LHCN-M2 (cell line): Measurements from ENCODE around the gene SHISA4. TPM values are rescaled to one million over a fixed set of nuclear protein-coding genes. Genes with fewer than 3 reads are reported as not detected.

ENCODE experiments used
- DNase-seq: peaks from one replicate; pipeline ENCODE4 v3.0.0-alpha.2; 2012; ENCODE audit warnings: low read depth
- total RNA-seq: library from RNA; depleted of rRNA; stranded (reverse); fragments of >200 nt; gene quantifications from 2 replicates; pipeline ENCODE4 v1.2.3, GENCODE V29; 2014

Gene SHISA4
- total RNA-seq, 1 experiment from 2014 or later = 30.6 TPM

- no peak for DNase-seq
These were observed 7.1 kb upstream of the SHISA4 start for GRCh38 chr1:201881617-201882016.

DNA sequence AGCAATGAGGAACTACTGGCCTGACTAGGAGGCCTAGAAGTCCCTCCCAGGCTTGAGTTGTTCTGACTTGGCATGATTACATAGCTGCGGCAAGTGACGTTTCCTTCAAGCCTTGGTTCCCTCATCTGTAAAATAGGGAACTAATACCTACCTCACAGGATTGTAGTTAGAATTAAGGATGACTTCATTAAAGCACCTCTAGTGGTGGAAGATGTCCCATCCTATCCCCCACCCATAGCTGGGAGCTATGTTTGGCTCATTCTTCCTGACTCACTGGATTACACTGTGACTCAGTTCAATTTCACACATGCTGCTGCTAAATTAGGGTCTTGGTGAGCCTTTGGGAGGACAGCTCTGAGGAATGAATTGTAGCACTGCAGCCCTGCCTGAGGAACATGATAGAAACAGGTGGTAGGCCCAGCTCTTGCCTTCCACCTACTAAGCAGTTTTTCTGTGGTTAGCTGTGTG is 6.0 kb upstream of the SHISA4 start:
- peak; percentile 95 for DNase-seq

GRCh38 chr1:201883266-201883665 is 5.4 kb upstream of the SHISA4 start:
- DNase-seq = no peak

GRCh38 chr1:201883786-201884185 is 4.9 kb upstream of the SHISA4 start:
- peak; percentile 64 for DNase-seq

- no peak for DNase-seq
These were observed 4.3 kb upstream of the SHISA4 start for GRCh38 chr1:201884425-201884824.

GRCh38 chr1:201885531-201886075 is 3.1 kb upstream of the SHISA4 start:
- no peak for DNase-seq

GRCh38 chr1:201886103-201886885 is 2.4 kb upstream of the SHISA4 start:
- DNase-seq = no peak

GRCh38 chr1:201887116-201887866 is 1.4 kb upstream of the SHISA4 start:
- no peak for DNase-seq

DNA sequence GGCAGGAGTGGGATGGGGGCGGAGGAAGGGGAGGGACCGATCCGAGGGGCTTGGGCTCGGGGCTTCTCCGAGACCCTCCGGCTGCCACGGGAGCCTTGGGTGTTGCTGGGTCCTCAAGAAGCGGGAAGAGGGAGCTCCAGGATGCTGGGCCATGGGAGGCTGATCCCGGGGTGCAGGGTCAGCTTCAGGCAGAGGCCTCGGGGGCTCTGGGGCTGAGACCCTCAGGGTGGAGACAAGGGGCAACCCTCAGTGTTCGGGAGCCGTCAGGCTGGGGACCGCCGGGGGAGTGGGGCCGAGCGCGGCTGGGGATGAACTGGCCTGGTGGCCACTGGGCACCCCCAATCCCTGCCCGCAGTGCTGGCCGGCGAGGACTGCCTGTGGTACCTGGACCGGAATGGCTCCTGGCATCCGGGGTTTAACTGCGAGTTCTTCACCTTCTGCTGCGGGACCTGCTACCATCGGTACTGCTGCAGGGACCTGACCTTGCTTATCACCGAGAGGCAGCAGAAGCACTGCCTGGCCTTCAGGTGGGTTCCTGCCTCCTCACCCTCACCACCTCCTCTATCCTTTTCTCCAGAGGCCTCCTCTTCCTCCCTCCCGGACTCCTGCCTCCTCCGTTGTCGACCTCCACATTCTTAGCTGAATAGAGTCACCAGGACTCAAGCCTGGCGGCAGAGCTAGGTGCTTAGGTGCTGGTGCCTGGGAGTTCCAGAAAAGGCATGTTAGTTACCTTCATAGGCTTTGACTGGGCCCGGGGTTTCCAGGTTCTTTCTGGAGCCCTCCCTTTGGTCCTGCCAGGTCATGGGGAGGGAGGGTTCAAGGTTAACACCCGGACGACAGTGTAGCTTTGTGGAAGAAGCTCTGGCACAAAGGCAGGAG is 631 bp downstream of the SHISA4 start:
- no peak for DNase-seq

DNA sequence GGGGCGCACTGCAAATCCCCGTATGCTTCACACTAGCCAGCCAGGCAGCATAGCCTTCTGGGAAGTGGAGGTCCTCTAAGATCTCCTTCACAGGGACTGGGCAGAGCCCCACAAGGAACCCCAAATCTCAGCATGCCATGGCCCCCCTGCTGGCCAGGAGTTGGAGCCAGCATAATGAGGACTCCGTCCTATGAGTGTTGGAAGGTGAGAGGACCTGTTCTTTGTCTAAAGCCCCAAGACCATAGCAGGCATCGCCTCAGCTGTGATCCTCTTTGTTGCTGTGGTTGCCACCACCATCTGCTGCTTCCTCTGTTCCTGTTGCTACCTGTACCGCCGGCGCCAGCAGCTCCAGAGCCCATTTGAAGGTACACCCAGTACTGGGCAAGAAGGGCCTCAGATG is 1.5 kb downstream of the SHISA4 start:
- DNase-seq = no peak

- no peak for DNase-seq
These were observed 2.2 kb downstream of the SHISA4 start for GRCh38 chr1:201890806-201891450.

GRCh38 chr1:201891451-201892045 is 2.9 kb downstream of the SHISA4 start:
- DNase-seq = no peak

DNA sequence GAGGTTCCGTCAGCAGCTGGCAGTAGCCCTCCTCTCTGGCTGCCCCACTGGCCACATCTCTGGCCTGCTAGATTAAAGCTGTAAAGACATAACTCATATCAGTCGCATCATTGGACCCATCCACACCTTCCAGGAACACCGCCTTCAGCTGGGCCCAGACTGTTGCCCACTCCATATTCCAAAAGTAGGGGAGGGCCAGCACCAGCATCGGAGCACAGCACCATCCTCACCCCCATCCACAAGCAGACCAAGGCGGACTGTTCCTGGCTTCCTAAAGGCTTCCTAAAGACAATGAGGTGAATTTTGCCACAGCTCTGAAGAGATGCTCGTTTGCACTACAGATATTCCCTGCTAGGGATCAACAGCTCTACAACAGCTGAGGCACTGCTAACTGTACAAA is 3.5 kb downstream of the SHISA4 start:
- DNase-seq = no peak

GRCh38 chr1:201893431-201893830 is 4.7 kb downstream of the SHISA4 start:
- no peak for DNase-seq

DNA sequence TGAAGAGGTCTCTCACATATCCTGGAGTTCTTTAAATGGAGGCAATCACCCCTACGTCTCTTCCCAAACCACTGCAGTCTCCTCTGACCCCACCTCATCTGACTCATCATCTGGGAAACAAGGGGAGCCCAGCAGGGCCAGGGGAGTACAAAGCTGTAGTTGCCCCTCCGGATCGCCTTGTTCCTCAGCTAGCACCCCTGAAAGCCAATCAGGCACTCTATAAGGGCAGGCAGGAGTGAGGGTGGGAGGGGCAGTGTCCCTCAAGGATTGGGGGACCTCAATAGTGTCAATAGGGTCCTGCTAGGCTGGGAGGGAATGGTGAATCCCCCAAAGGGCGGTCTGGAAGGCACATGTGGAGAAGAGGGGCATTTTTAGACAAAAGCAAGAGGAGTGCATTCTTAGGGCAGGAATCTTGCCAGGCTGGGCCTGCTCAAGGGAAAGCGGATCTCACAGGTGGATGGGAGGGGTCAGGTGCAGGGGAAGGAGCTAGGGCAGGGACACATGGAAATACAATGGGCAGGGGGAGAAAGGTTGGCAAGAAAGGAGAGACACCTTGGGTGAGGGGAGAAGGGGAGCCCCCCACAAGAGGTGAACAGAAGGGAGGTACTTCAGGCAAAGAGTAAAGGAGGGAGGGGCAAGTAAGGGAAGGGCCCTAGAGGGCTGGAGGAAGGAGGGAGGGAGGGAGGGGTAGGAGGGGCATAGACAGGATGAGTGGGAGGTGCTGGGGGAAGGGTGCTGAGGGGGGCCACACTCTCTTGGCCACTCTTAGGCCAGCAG is 5.8 kb downstream of the SHISA4 start:
- DNase-seq = no peak

GRCh38 chr1:201895120-201895665 is 6.5 kb downstream of the SHISA4 start:
- DNase-seq = no peak

DNA sequence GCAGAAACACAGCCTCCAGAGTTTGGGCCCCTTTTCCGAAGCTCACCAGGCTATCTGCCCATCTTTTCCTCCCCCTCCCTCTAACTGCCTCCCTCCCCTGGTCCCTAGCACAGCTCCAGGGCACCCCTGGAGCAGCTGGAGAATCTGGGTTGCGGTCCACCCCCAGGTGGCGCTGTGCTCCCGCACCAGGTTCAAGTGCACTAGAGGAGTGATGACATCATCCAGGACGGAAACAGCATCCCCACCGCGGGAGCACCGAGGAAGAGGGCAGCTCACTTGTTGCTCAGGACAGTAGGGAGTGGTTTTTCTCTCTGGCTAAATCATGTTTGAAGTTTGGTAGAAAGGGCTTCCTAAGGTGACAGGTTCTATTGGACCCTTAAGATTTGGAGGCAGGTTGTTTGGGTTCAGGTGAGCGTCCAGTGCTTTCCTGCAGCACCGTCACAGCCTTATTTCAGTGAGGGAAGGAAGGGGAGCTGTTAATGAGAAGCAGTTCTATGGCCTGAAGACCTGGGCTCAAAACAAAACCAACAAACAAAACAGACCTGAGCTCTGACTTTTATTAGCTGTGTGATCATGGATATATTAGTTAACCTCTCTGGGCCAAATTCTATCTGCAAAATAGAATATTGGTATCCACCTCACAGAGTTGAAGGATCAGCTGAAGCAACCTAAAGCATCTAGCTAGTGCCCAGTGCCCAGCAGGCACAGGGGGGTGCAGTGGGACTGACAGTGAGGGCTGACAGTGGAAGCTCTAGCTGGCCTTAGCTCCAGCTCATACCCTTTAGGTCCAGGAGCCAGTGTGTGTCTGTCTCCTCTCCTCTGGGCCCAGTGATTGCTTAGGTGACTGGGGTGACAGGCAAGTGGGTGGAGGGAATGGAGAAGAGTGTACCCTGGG is 7.5 kb downstream of the SHISA4 start:
- peak; percentile 83 for DNase-seq

DNA sequence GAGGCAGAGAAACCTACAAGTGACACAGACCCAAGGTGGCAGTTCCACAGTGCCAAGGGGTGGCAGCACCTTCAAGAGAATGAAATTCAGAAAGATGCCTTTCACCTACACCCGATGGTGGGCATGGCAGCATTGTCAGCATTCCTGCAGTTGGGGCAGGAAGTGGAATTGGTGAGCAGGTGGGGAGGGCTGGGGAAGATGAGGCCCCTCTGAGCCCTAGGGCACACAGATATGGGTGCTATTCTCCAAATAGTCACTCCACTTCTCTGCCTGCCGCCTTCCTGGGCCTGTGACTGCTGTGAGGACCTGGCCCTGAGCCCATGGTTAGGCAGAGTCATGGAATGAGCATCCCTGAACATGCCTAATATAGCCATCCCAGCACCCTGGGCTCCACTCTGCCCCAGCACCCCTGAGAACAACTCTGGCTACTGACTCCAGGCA is 8.3 kb downstream of the SHISA4 start:
- peak; percentile 55 for DNase-seq
